GM10248 (cell line): Measurements from ENCODE around the gene ACBD6.

Experiments
- CTCF ChIA-PET: fragments of 300-600 bp; sonication (Branson Sonifier 250); formaldehyde crosslinking; extraction: SDS; loops from one replicate; lab custom pipeline; 2021; ENCODE audit warnings: antibody characterized with exemption; lab: Yijun Ruan, JAX
- POLR2A ChIA-PET: fragments of 350-650 bp; sonication (Branson Sonifier 250); formaldehyde crosslinking; extraction: SDS; loops from one replicate; lab custom pipeline; 2020; ENCODE audit warnings: antibody characterized with exemption; lab: Yijun Ruan, JAX
- DNase-seq: peaks from one replicate; pipeline ENCODE4 v3.0.0; 2012; ENCODE audit errors: extremely low spot score
- CTCF ChIP-seq: IDR thresholded peaks from 2 replicates; pipeline ENCODE4 v1.5.1; 2012; ENCODE audit warnings: mild to moderate bottlenecking, low read depth; ENCODE audit errors: extremely low read depth, missing control alignments, control extremely low read depth

The ACBD6 gene

GRCh38 chr1:180312926-180313325, 189.5 kb downstream of the ACBD6 start:
- no peak for TF ChIP-seq CTCF
- DNase-seq, result no peak
- ChIA-PET POLR2A (no interaction called here), CTCF (no interaction called here)

- DNase-seq, result no peak
- POLR2A ChIA-PET, result no interaction called here
- TF ChIP-seq CTCF, result no peak
- CTCF ChIA-PET, result interaction anchor here (0.8 to 1.2 kb wide), 3 partner anchors 9 to 58 kb away, joined by 3 read pairs; no protein-coding TSS in a partner anchor
Observed at GRCh38 chr1:180311011-180311730, 191.2 kb downstream of the ACBD6 start.

GRCh38 chr1:180310095-180310494, 192.3 kb downstream of the ACBD6 start:
- TF ChIP-seq CTCF, result no peak
- ChIA-PET POLR2A (no interaction called here), CTCF (interaction anchor here (0.8 to 1.3 kb wide), 3 partner anchors 9 to 24 kb away, joined by 3 to 4 read pairs (median 3); no protein-coding TSS in a partner anchor)
- DNase-seq, result no peak

GRCh38 chr1:180309338-180309737, 193.0 kb downstream of the ACBD6 start:
- TF ChIP-seq CTCF, result no peak
- DNase-seq, result no peak
- POLR2A ChIA-PET, result no interaction called here
- CTCF ChIA-PET, result interaction anchor here (0.8 to 1.3 kb wide), 4 partner anchors 9 to 26 kb away, joined by 3 to 4 read pairs (median 3); no protein-coding TSS in a partner anchor

- CTCF ChIA-PET, result no interaction called here
- no peak for DNase-seq
- TF ChIP-seq CTCF, result no peak
- POLR2A ChIA-PET, result no interaction called here
Observed at GRCh38 chr1:180301135-180301742, 201.1 kb downstream of the ACBD6 start.

GRCh38 chr1:180299479-180300221, 202.7 kb downstream of the ACBD6 start:
- DNase-seq, result no peak
- POLR2A ChIA-PET, result no interaction called here
- CTCF ChIA-PET, result no interaction called here
- TF ChIP-seq CTCF, result no peak
